K562 (cell line): ENCODE results near the gene CPTP. TPM values are rescaled to one million over a fixed set of nuclear protein-coding genes. Genes with fewer than 3 reads are reported as not detected.
A peak's percentile ranks its signal among the peaks of the same experiment; 100 is the strongest.

Source experiments
- ATF1 ChIP-seq, 2 experiments: fragments of 450-650 bp in 1 of 2; IDR thresholded peaks; 2 replicates each; pipeline ENCODE4 v1.6.1; 2016; ENCODE audit warnings: missing compliant biosample characterization in 1 of 2, missing genetic modification characterization in 1 of 2
- CTBP1 ChIP-seq: fragments of 450-650 bp; IDR thresholded peaks from 2 replicates; pipeline ENCODE4 v1.6.1; 2016; ENCODE audit warnings: borderline replicate concordance
- HDAC6 ChIP-seq: IDR thresholded peaks from 2 replicates; pipeline ENCODE4 v1.6.1; 2012; ENCODE audit warnings: low read depth, mild to moderate bottlenecking, control low read depth, inconsistent platforms, low read length, moderate library complexity
- RBM14 ChIP-seq: fragments of 200-400 bp; formaldehyde crosslinking; IDR thresholded peaks from 2 replicates; pipeline ENCODE4 v1.6.1; 2018; ENCODE audit warnings: low read depth, mild to moderate bottlenecking, low read length, moderate library complexity, borderline replicate concordance; ENCODE audit not compliant: insufficient read depth
- REST ChIP-seq, 2 experiments: fragments of 450-650 bp; formaldehyde crosslinking in 1 of 2; IDR thresholded peaks; 2 replicates each; pipeline versions ENCODE4 v1.4.0 to v1.6.1; 2014 to 2020; ENCODE audit warnings: mild to moderate bottlenecking in 2 of 2, borderline replicate concordance in 1 of 2, low read depth in 1 of 2
- SMAD2 ChIP-seq: fragments of 150-350 bp; IDR thresholded peaks from 2 replicates; pipeline ENCODE4 v1.6.1; 2014; ENCODE audit warnings: low read depth, mild to moderate bottlenecking, low read length
- USF2 ChIP-seq: sonication (generic); formaldehyde crosslinking; IDR thresholded peaks from 2 replicates; pipeline ENCODE4 v1.5.0; 2020; ENCODE audit warnings: missing genetic modification reagents
- XRCC5 ChIP-seq: fragments of 200-400 bp; formaldehyde crosslinking; IDR thresholded peaks from 2 replicates; pipeline ENCODE4 v1.6.1; 2017; ENCODE audit warnings: low read depth, mild to moderate bottlenecking, low read length
- ZBTB49 ChIP-seq: sonication (generic); formaldehyde crosslinking; IDR thresholded peaks from 2 replicates; pipeline ENCODE4 v1.8.0; 2022; ENCODE audit warnings: missing genetic modification reagents, mild to moderate bottlenecking, borderline replicate concordance
- ZNF212 ChIP-seq: fragments of 450-650 bp; formaldehyde crosslinking; IDR thresholded peaks from 2 replicates; pipeline ENCODE4 v1.4.0; 2020; ENCODE audit warnings: mild to moderate bottlenecking
- polyA plus RNA-seq, 8 experiments: library from polyadenylated mRNA; depleted of rRNA in 4 of 8; stranded (reverse) in 5 of 8; unstranded in 3 of 8; fragments of >200 nt; fragmentation: Nextera tagmentation in 2 of 8; fragmentation: Illumina TruSeq in 1 of 8; extraction: Ambion mirVana in 2 of 8; extraction: Trizol in 1 of 8; gene quantifications; 2 replicates each; pipeline versions ENCODE4 v1.2.1 to v1.2.3, GENCODE V29; 2011 to 2014; ENCODE audit warnings: inconsistent platforms in 1 of 8, missing spikeins in 1 of 8
- total RNA-seq, 7 experiments: library from RNA; depleted of rRNA in 6 of 7; stranded (reverse); fragments of >200 nt in 6 of 7; fragmentation: Illumina TruSeq in 2 of 7; extraction: Trizol in 2 of 7; gene quantifications; 2 replicates each; pipeline versions ENCODE4 v1.2.1 to v1.2.3, GENCODE V29; 2011 to 2021; ENCODE audit warnings: low replicate concordance in 1 of 7
- TF ChIP-seq, protein P1 (sequence below): sonication (generic); formaldehyde crosslinking; IDR thresholded peaks from 2 replicates; pipeline ENCODE4 v1.8.1; 2023; ENCODE audit warnings: mild to moderate bottlenecking, missing genetic modification reagents

The CPTP gene
- total and polyA plus RNA-seq, 9 of the 15 experiments (the other 6 are each of a cell fraction or from before 2014, with no cell fraction given) = 0.11 to 25.8 (median 3.5) TPM

DNA sequence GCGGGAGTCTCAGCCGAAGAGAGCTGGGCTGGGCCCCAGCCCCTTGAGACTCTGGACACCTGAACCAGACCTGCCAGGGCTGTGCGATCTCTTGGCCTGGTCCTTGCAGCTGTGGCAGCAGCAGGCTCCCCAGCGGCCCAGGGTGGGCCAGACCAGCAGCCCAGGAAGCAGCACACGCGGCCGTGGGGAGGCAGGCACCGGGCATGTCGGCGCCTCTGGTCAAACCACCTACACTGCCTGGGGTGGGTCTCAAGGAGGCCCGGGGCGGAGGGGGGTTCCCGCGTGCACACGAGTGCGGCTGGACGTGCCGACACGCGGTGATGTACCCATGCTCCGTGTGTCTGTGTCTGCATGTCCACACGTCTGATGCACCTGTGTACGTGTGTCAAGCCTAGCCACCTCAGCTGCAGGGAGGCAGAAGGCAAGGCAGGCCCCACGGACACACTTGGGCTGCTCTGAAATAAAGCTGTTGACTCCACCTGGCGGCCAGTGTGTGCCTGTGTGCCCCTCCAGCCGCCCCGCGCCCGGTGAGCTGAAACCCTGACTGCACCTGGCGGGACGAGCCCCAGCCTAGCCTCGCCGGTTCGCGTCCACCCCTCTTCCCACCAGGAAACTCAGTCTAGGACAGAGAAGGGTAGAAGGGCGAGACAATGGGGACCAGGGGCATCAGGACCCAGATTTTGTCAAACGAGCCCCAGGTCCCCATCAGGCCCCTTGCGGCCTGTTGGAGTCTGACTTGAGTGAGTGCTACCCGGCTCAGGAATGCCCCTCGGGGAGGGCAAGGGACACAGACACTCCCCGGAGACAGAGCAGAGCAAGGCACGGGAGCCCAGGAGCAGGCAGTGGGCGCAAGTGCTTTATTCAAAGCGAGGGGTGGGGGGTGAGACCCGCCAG lies 32.8 kb upstream of the CPTP start (continued):
- TF ChIP-seq REST (IDR thresholded peaks at IDR 0.05; ENCODE audit: borderline replicate concordance) (peak; percentile 76), REST (CRISPR knock-in tag; IDR thresholded peaks at IDR 0.05; ENCODE audit: low read depth) (no peak), RBM14 (0 out of 2 replicates have a peak, but pooled peaks have one; percentile 7), SMAD2 (no peak), ZBTB49 (CRISPR knock-in tag) (no peak), CTBP1 (peak; percentile 58; the same call in 1 of the 2 replicates), ATF1 (CRISPR knock-in tag; IDR thresholded peaks at IDR 0.05) (no peak), ATF1 (tag; IDR thresholded peaks at IDR 0.05) (0 out of 2 replicates have a peak, but pooled peaks have one; percentile 9), ZNF212 (CRISPR knock-in tag) (no peak), HDAC6 (no peak), USF2 (CRISPR knock-in tag) (0 out of 2 replicates have a peak, but pooled peaks have one; percentile 2), XRCC5 (peak; percentile 79; the same call in 1 of the 2 replicates)
- TF ChIP-seq, protein P1, sequence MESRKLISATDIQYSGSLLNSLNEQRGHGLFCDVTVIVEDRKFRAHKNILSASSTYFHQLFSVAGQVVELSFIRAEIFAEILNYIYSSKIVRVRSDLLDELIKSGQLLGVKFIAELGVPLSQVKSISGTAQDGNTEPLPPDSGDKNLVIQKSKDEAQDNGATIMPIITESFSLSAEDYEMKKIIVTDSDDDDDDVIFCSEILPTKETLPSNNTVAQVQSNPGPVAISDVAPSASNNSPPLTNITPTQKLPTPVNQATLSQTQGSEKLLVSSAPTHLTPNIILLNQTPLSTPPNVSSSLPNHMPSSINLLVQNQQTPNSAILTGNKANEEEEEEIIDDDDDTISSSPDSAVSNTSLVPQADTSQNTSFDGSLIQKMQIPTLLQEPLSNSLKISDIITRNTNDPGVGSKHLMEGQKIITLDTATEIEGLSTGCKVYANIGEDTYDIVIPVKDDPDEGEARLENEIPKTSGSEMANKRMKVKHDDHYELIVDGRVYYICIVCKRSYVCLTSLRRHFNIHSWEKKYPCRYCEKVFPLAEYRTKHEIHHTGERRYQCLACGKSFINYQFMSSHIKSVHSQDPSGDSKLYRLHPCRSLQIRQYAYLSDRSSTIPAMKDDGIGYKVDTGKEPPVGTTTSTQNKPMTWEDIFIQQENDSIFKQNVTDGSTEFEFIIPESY (CRISPR knock-in tag) = peak; percentile 93
